Measurements from ENCODE around the gene GJD3.

GJD3 gene

DNA sequence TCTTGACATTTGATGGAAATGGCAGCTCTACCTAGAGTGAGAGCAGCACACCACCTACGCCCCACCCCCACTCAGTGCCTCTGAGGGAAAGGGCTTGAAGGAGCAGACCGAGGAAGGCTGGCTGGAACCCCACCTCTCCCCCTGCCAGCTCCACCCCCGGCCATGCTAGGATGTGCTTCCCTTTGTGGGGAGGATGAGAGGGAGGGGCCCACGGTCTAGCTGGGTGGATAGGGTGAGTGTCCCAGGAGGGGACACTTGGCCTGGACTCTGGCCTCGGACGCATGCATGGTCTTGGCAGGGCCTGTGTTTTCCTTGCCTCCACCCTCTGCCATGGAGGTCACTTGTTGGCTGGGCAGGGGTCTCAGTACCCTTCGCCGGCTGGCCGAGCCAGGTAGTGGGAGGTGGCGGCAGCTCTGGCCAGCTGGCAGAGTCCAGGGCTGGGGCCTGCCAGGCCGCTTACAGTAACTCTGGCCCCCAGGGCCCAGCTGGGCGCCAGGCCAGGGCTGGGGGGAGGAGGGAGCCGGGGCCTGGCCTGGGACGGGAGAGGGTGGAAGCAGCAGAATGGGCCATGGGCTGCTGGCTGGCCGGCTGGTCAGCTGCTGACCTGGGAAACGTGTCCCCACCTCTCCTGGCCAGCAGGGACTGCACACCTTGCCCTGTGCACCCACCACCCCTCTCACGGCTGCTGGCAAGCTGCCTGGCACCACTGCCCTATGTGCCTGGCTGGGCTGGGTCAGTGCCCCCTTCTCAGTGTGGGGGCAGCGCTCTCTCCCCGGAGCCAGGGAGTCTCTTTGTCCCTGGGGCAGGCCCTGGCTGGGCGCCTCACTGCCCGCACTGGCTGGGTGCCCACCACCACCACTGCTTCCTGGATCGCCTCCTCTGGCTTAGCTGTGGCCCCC lies 32.5 kb downstream of the GJD3 start:
- TF ChIP-seq, protein P1, sequence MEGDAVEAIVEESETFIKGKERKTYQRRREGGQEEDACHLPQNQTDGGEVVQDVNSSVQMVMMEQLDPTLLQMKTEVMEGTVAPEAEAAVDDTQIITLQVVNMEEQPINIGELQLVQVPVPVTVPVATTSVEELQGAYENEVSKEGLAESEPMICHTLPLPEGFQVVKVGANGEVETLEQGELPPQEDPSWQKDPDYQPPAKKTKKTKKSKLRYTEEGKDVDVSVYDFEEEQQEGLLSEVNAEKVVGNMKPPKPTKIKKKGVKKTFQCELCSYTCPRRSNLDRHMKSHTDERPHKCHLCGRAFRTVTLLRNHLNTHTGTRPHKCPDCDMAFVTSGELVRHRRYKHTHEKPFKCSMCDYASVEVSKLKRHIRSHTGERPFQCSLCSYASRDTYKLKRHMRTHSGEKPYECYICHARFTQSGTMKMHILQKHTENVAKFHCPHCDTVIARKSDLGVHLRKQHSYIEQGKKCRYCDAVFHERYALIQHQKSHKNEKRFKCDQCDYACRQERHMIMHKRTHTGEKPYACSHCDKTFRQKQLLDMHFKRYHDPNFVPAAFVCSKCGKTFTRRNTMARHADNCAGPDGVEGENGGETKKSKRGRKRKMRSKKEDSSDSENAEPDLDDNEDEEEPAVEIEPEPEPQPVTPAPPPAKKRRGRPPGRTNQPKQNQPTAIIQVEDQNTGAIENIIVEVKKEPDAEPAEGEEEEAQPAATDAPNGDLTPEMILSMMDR (IDR thresholded peaks at IDR 0.05; ENCODE audit: insufficient read depth, low read length): no peak
- TF ChIP-seq, protein P2, sequence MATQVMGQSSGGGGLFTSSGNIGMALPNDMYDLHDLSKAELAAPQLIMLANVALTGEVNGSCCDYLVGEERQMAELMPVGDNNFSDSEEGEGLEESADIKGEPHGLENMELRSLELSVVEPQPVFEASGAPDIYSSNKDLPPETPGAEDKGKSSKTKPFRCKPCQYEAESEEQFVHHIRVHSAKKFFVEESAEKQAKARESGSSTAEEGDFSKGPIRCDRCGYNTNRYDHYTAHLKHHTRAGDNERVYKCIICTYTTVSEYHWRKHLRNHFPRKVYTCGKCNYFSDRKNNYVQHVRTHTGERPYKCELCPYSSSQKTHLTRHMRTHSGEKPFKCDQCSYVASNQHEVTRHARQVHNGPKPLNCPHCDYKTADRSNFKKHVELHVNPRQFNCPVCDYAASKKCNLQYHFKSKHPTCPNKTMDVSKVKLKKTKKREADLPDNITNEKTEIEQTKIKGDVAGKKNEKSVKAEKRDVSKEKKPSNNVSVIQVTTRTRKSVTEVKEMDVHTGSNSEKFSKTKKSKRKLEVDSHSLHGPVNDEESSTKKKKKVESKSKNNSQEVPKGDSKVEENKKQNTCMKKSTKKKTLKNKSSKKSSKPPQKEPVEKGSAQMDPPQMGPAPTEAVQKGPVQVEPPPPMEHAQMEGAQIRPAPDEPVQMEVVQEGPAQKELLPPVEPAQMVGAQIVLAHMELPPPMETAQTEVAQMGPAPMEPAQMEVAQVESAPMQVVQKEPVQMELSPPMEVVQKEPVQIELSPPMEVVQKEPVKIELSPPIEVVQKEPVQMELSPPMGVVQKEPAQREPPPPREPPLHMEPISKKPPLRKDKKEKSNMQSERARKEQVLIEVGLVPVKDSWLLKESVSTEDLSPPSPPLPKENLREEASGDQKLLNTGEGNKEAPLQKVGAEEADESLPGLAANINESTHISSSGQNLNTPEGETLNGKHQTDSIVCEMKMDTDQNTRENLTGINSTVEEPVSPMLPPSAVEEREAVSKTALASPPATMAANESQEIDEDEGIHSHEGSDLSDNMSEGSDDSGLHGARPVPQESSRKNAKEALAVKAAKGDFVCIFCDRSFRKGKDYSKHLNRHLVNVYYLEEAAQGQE (IDR thresholded peaks at IDR 0.05; ENCODE audit: insufficient replicate concordance, low read depth): no peak
- TF ChIP-seq SPI1 (IDR thresholded peaks at IDR 0.05; ENCODE audit: borderline replicate concordance, low read depth) (no peak), GABPA (IDR thresholded peaks at IDR 0.05; ENCODE audit: low read depth) (no peak), POLR2AphosphoS5 (IDR thresholded peaks at IDR 0.05; ENCODE audit: low read depth) (no peak)
- no peak for DNase-seq (ENCODE audit: low read depth in 1 of 2, low spot score in 1 of 2)
- no peaks in the 10 kb centered on the region for H3K27me3 ChIP-seq (ENCODE audit: insufficient read depth, poor library complexity, severe bottlenecking)
- H3K27ac ChIP-seq (replicated peaks): peak overlapping the region; percentile 70; the same call in 1 of the 2 replicates
- H3K4me3 ChIP-seq (replicated peaks; ENCODE audit: insufficient read depth, low read length): no peak overlapping the region

DNA sequence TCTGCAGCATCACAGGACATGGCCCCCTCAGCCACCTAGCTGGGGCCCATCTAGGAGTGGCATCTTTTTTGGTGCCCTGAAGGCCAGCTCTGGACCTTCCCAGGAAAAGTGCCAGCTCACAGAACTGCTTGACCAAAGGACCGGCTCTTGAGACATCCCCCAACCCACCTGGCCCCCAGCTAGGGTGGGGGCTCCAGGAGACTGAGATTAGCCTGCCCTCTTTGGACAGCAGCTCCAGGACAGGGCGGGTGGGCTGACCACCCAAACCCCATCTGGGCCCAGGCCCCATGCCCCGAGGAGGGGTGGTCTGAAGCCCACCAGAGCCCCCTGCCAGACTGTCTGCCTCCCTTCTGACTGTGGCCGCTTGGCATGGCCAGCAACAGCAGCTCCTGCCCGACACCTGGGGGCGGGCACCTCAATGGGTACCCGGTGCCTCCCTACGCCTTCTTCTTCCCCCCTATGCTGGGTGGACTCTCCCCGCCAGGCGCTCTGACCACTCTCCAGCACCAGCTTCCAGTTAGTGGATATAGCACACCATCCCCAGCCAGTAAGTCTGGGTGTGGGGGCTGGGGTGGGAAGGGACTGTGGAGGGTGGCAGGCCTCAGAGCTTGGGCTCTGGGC lies 33.6 kb downstream of the GJD3 start:
- H3K27me3 ChIP-seq (ENCODE audit: insufficient read depth, poor library complexity, severe bottlenecking): no peaks in the 10 kb centered on the region
- H3K4me3 ChIP-seq (replicated peaks; ENCODE audit: insufficient read depth, low read length): no peak overlapping the region
- H3K27ac ChIP-seq (replicated peaks): peak overlapping the region; percentile 70
- no peak for TF ChIP-seq POLR2AphosphoS5 (IDR thresholded peaks at IDR 0.05; ENCODE audit: low read depth)
- no peak for DNase-seq (ENCODE audit: low read depth in 1 of 2, low spot score in 1 of 2)

DNA sequence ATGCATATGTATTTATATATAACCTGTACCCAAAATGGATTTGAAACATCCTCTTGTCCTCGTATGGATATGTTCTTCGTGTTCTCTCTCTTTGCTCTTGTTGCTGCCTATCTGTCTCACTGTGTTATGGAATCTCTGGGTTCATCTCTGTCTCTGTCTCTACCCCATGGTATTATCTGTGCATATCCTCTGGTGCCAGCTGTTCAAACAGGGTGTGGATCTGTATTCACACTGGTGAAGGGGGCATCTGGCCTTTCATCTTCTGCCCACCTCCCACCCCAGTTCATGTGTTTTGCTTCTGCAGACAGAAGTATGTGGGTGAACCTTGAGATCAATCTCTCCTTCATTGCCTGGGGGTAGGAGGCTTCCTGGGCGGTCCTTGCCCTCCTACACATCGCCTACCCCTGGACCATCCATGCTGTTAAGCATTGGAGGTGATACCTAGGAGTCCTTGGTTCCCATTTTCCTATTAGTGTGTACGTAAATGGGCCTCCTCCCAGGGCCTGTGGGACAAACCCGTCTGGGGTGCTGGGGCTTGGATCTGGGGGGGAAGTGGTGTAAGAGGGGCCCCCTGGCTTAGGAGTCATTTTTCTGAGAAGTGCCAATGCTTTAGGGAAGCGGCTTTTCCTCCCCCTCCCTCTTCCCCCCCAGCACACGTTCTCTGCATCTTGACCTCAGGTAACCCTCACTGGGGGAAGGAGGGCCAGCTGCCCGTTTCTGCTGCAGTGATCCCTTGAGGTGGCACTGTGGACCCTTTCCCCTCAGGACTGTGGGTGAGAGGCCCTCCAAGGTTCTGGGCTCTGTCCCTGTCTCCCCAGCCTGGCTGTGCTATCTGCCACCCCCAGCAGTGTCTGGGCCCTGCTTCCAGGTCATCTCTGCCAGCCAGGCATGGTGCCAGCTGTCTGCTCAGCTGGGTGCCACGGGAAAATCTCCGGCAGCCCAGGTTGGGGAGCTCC lies 34.4 kb downstream of the GJD3 start:
- Histone ChIP-seq H3K27ac (replicated peaks) (peak overlapping the region; percentile 70), H3K27me3 (ENCODE audit: insufficient read depth, poor library complexity, severe bottlenecking) (no peaks in the 10 kb centered on the region), H3K4me3 (replicated peaks; ENCODE audit: insufficient read depth, low read length) (no peak overlapping the region)
- TF ChIP-seq, protein P2 (IDR thresholded peaks at IDR 0.05; ENCODE audit: insufficient replicate concordance, low read depth): no peak
- TF ChIP-seq SPI1 (IDR thresholded peaks at IDR 0.05; ENCODE audit: borderline replicate concordance, low read depth): peak; percentile 92
- TF ChIP-seq, protein P1 (IDR thresholded peaks at IDR 0.05; ENCODE audit: insufficient read depth, low read length): no peak
- TF ChIP-seq POLR2AphosphoS5 (IDR thresholded peaks at IDR 0.05; ENCODE audit: low read depth): peak; percentile 73
- TF ChIP-seq GABPA (IDR thresholded peaks at IDR 0.05; ENCODE audit: low read depth): no peak
- peak; percentile 83 to 89 for DNase-seq (ENCODE audit: low read depth in 1 of 2, low spot score in 1 of 2)
